Measurements from ENCODE around the gene C19orf53. TPM values are rescaled to one million over a fixed set of nuclear protein-coding genes. Genes with fewer than 3 reads are reported as not detected.

Gene C19orf53
- total RNA-seq, 3 donors from 2014 or later (not counting 1 experiment from before 2014, with no cell fraction given): 52.2 to 56.6 (median 54.7) TPM

- WGBS (ENCODE audit: insufficient coverage): 97% methylated on average over 34 of the region's 34 CpGs
- H3K9me3 Mint-ChIP-seq: no peaks in the 10 kb centered on the region
- no peaks in the 10 kb centered on the region for H3K36me3 Mint-ChIP-seq
- H3K9me3 ChIP-seq (ENCODE audit: control insufficient read depth, insufficient read depth, low read length): no peaks in the 10 kb centered on the region
- H3K27ac Mint-ChIP-seq: no peak overlapping the region
- ATAC-seq (no peak), DNase-seq (no peak)
- no peaks in the 10 kb centered on the region for H3K27me3 ChIP-seq (ENCODE audit: control insufficient read depth, insufficient read depth, low read length)
- peaks cover 4% of the 10 kb centered on the region for H3K36me3 ChIP-seq (ENCODE audit: control insufficient read depth, insufficient read depth, low read length)
- no peaks in the 10 kb centered on the region for H3K4me1 ChIP-seq (ENCODE audit: control insufficient read depth, insufficient read depth, low read length)
- H3K27ac ChIP-seq (ENCODE audit: low read length): no peak overlapping the region
- no peaks in the 10 kb centered on the region for H3K4me1 Mint-ChIP-seq
- no peak overlapping the region for H3K4me3 ChIP-seq (ENCODE audit: low read length)
- no peak overlapping the region for H3K4me3 Mint-ChIP-seq
- TF ChIP-seq CTCF (IDR thresholded peaks at IDR 0.05): no peak
- H3K27me3 Mint-ChIP-seq (ENCODE audit: low read depth in 2 of 2): no peaks in the 10 kb centered on the region
- intact Hi-C loops (cut with micrococcal nuclease): no loop called here
Measured at GRCh38 chr19:13808856-13809255, 34.6 kb downstream of the C19orf53 start.

- Mint-ChIP-seq H3K4me1 (no peaks in the 10 kb centered on the region), H3K36me3 (no peaks in the 10 kb centered on the region), H3K27me3 (ENCODE audit: low read depth in 2 of 2) (no peaks in the 10 kb centered on the region), H3K9me3 (no peaks in the 10 kb centered on the region), H3K4me3 (no peak overlapping the region), H3K27ac (no peak overlapping the region)
- H3K36me3 ChIP-seq (ENCODE audit: control insufficient read depth, insufficient read depth, low read length): peaks cover 4% of the 10 kb centered on the region
- H3K9me3 ChIP-seq (ENCODE audit: control insufficient read depth, insufficient read depth, low read length): no peaks in the 10 kb centered on the region
- no peak for TF ChIP-seq CTCF (IDR thresholded peaks at IDR 0.05)
- intact Hi-C loops (cut with micrococcal nuclease): no loop called here
- WGBS (ENCODE audit: insufficient coverage): 96% methylated on average over 11 of the region's 11 CpGs
- no peak overlapping the region for H3K4me3 ChIP-seq (ENCODE audit: low read length)
- H3K27ac ChIP-seq (ENCODE audit: low read length): no peak overlapping the region
- no peaks in the 10 kb centered on the region for H3K4me1 ChIP-seq (ENCODE audit: control insufficient read depth, insufficient read depth, low read length)
- DNase-seq (no peak), ATAC-seq (no peak)
- H3K27me3 ChIP-seq (ENCODE audit: control insufficient read depth, insufficient read depth, low read length): no peaks in the 10 kb centered on the region
Measured at GRCh38 chr19:13812544-13812943, 38.3 kb downstream of the C19orf53 start.

GRCh38 chr19:13813147-13813546 lies 38.9 kb downstream of the C19orf53 start:
- H3K27ac ChIP-seq (ENCODE audit: low read length): no peak overlapping the region
- ATAC-seq (no peak), DNase-seq (no peak)
- TF ChIP-seq CTCF (IDR thresholded peaks at IDR 0.05): no peak
- 96% methylated on average over 1 of the region's 2 CpGs for WGBS (ENCODE audit: insufficient coverage)
- H3K4me3 ChIP-seq (ENCODE audit: low read length): no peak overlapping the region
- intact Hi-C loops (cut with micrococcal nuclease): no loop called here
- H3K9me3 Mint-ChIP-seq: no peaks in the 10 kb centered on the region
- no peak overlapping the region for H3K27ac Mint-ChIP-seq
- H3K4me1 ChIP-seq (ENCODE audit: control insufficient read depth, insufficient read depth, low read length): no peaks in the 10 kb centered on the region
- H3K4me3 Mint-ChIP-seq: no peak overlapping the region
- no peaks in the 10 kb centered on the region for H3K27me3 ChIP-seq (ENCODE audit: control insufficient read depth, insufficient read depth, low read length)
- H3K9me3 ChIP-seq (ENCODE audit: control insufficient read depth, insufficient read depth, low read length): no peaks in the 10 kb centered on the region
- no peaks in the 10 kb centered on the region for H3K4me1 Mint-ChIP-seq
- H3K27me3 Mint-ChIP-seq (ENCODE audit: low read depth in 2 of 2): no peaks in the 10 kb centered on the region
- H3K36me3 ChIP-seq (ENCODE audit: control insufficient read depth, insufficient read depth, low read length): peaks cover 4% of the 10 kb centered on the region
- no peaks in the 10 kb centered on the region for H3K36me3 Mint-ChIP-seq

GRCh38 chr19:13814550-13814949 lies 40.3 kb downstream of the C19orf53 start:
- Mint-ChIP-seq H3K4me1 (no peaks in the 10 kb centered on the region), H3K36me3 (no peaks in the 10 kb centered on the region), H3K4me3 (no peak overlapping the region), H3K27me3 (ENCODE audit: low read depth in 2 of 2) (no peaks in the 10 kb centered on the region), H3K9me3 (no peaks in the 10 kb centered on the region), H3K27ac (no peak overlapping the region)
- no peaks in the 10 kb centered on the region for H3K4me1 ChIP-seq (ENCODE audit: control insufficient read depth, insufficient read depth, low read length)
- no peak overlapping the region for H3K27ac ChIP-seq (ENCODE audit: low read length)
- ATAC-seq: no peak
- DNase-seq: no peak
- no peaks in the 10 kb centered on the region for H3K36me3 ChIP-seq (ENCODE audit: control insufficient read depth, insufficient read depth, low read length)
- intact Hi-C loops (cut with micrococcal nuclease): no loop called here
- TF ChIP-seq CTCF (IDR thresholded peaks at IDR 0.05): no peak
- H3K4me3 ChIP-seq (ENCODE audit: low read length): no peak overlapping the region
- H3K9me3 ChIP-seq (ENCODE audit: control insufficient read depth, insufficient read depth, low read length): no peaks in the 10 kb centered on the region
- no peaks in the 10 kb centered on the region for H3K27me3 ChIP-seq (ENCODE audit: control insufficient read depth, insufficient read depth, low read length)
- WGBS (ENCODE audit: insufficient coverage): 91% methylated on average over 21 of the region's 21 CpGs

All from natural killer cell (primary cell).